Suppressor macrophage (primary cell): Measurements from ENCODE around the gene TMIE.

Experiments
- DNase-seq, 4 experiments: peaks; one replicate each; pipeline ENCODE4 v3.0.0-alpha.2; 2020 to 2022

The TMIE gene

DNA sequence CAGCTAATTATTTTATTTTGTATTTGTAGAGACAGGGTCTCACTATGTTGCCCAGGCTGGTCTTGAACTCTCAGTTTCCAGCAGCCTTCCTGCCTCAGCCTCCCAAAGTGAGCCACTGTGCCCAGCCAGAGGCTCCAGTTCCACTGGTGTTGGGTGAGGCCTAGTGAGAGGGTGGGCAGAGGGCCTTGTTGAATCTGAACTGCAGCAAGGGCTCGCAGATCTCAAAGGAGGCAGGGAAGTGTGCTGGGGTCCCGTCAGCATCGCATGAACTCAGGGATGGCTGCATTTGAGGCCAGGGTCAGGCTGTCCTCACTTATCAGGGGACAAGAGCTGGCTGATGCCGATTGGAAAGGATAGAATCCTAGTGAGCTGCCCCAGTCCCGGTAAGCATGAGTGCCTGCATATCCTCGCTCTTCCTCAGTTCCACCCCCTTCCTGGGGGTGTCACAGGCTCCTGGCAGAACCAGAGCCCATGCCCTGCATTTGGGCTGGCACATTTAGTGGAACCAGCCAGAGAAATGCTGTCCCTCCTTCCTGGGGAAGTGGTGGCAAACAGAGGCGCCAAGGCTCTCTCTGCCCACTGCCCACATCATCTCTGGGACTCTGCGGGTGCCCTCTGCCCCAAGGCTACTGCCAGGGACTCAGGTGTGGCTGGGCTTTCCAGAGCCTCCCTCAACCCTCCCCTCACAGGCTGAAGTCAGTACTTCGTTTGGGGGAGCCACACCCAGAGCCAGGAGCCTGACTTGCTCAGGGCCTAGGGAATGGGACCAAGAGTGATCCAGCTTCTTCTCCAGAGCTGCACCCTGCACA, 31.8 kb upstream of the TMIE start:
- DNase-seq = no peak

DNA sequence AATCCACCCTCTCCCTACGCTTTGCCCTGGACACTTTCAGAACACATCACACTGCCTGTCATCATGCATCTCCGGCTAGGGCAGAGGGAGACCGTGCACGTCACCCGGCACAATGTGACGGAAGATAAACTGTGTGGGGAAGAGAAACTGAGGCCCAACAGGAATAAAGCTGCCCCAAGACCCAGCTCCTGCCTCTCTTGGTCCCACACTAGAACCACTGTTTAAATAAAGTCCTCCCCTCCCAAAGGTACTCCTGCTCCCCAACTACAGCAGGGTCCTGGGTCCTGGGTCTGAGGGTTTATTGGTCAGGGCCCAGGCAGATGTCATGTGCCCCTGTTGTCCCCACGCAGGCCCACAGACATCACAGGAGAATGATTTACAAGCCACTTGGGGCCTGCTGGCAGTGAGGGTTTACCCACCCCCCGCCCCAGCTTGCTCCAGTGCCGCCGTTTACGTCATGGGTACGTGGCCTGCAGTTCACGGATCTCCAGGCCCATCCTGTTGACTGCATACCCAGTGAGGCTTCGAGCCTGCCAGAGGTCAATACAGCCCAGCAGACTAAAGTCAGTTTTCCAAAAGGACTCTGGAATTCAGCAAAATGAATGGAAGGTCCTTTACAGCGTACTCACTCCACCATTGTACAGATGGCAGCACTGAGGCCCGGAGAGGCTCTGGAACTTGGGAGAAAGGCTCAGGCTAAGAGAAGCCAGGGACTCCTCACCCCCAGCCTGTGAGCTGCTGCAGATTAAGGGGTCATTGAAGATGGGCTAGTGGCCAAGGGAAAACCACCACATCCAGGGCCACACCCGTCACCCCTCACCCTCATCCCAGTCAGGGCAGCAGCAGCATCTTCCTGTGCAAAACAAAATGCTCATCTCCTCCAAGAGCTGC, 30.9 kb upstream of the TMIE start:
- DNase-seq = peak in 1 of 4 experiments; percentile 2

DNA sequence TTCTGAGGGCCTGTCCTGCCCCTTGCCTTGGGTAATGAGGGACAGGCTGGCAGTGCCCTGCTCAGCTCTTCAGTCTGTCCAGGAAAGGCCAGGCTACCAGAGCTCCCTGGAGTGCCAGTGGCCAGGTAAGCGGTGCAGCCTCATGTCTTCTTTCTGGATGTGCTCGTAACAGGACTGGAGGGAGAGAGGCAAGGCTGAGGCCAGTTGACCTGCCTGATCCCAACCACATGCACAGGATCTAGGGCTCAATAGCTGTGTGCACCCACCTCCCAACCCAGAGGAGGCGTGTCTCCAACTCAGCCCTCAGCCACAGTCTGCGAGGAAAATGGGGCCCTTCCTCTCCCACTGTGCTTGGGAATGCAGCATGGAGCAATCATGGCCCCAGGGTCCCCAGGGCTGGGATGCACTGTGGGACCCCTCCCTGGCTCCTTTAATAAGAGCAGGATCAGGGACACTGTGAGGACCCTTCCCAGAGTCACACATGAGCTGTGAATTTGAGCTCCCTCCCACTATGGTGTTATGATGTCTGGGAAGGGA, 30.2 kb upstream of the TMIE start:
- DNase-seq = peak in 1 of 4 experiments; percentile 1

DNA sequence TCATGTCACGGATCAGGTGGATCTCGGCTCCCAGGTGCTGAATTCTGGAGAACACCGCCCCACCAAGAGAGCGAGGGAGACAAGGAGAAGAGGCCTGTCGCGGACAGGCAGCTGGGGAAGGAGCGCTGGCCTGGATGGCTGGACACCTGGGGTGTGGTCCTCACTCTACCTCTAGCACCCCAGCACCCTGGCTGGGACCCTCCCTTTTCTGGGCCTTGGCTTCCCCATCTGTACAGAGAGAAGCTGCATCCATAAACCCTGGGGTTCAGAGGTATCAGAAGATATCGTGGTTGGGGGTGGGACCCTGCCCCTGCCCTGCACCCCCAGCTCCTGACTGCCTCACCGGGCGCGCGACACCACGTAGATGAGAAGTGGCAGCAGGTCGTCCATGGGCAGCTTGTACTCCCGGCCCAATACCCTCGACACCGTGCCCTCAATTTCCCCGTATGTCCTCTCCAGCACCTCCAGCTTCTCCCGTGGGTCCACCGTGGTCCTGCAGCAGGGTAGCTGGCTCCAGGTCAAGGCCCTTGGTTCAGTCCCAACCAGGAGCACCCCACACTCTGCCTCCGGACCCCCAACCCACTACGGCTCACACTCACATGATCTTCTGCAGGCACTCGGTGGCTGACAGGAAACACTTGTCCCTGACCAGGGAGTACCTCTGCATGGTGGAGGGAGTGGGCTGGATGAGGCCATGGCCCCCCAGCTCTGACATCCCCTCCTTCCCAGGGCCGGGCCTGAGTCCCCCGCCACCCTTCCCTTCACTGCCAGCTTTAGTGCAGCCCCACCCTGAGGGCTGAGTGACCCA, 29.4 kb upstream of the TMIE start:
- peak in 1 of 4 experiments; percentile 0 for DNase-seq

DNA sequence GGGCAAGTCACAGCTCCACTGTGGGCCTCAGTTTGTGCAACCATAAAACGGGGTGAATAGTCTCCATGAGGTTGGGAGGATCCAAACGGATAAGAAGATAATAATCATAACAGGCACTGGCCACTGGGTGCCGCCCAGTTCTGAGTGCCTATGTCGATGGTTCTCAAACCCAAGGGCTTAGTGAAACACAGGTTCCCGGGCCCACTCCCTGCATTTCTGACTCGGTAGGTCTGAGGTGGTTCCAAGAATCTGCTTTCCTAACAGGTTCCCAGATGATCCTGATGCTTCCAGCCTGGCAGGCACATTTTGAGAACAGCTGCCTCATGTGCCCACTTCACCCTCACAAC, 28.9 kb upstream of the TMIE start:
- peak in 1 of 4 experiments; percentile 1 for DNase-seq

DNA sequence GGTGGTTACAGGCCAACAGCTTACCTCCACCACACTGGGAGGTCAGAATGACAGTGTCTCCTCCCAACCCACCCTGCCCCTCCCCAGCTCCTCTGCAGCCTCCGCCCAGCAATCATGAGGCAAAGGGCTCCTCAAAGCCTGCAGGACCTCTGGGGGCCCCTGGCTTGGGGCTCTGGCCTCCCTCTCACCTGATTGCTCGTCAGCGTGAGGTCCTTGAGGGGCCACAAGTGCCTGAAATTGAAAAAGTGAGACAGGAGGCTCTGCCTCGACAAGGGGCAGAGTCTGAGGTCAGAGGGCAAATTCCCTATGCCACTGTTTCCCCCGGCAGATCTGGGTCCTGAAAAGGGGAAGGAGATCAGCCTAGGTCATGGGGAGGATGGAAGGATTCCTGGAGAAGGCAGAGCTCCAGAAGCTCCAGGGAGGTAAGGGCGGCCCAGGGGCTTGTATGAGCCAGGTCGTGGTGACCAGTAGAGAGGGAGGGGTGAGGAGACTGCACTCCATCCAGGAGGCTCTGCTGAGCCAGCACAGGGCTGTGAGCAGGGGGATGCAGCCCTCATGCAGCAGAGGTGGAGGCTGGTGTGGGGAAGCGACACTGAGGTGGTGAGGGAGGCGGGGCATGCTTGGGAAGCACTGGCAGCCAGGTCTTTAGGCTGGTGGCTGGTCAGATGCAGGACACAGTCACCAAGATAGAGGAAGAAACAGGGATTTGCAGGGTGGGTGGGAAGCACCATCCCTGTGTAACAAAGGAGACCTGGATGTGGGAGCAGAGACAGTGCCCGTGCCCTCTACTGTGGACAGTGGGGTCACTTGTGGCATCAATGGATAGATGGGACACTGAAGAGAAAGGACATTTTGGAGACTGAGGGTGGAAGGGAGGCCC, 27.8 kb upstream of the TMIE start:
- DNase-seq = peak in 1 of 4 experiments; percentile 2

DNA sequence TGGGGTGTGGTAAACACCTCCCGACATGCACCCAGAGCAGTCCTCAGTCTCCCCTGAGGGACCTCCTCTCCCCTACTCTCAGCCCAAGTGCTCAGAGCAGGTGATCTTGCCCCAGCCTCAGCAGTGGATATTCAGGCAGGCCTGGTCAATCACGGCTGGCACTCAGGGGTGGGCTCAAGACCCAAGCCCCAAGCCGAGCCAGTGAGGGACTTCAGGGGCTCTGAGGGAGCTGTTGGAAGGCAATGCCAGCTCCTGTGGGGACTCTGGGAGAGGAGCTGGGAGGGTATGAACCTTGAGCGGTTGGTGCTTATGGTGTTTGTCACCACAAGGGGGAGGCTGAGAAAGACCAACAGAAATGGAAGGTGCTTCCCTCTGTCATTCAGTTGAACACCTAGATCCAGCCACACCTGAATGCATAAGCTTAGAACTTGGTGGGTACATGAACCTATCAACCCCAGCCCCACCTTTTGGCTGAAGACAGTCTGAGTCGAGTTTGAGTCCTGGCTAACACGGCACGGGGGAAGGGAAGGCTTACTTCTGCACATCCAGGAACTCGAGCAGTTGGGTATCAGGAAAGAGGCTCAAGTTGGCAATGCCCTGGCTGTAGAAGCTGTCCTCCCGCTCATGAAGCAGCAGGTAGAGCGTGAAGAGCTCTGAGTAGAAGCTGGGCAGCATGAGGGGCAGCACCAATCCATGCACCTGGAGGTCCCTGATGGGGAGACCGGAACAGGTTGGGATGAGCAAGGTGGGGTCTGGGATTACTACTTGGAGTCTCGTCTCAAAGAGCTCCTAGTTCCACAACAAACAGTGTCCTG, 27.0 kb upstream of the TMIE start:
- DNase-seq = peak in 1 of 4 experiments; percentile 19

DNA sequence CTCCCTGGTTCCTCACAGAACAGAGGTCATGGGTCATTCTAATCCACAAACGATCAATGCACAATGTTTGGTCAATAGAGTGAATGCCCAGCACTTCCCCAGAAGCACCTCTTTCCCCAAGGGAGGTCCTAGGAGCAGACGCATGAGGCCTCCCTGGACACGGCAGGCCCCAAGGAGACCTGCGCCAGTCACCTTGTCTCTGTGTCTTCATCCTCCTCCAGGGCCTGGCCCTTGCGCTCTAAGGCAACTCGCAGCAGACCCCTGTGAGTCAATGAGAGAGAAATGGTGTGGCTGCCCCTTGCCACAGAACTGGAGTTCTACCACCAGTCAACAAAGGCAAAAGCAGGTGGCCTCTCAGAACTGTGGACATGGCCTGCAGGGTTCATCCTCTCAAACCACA, 25.8 kb upstream of the TMIE start:
- no peak for DNase-seq

DNA sequence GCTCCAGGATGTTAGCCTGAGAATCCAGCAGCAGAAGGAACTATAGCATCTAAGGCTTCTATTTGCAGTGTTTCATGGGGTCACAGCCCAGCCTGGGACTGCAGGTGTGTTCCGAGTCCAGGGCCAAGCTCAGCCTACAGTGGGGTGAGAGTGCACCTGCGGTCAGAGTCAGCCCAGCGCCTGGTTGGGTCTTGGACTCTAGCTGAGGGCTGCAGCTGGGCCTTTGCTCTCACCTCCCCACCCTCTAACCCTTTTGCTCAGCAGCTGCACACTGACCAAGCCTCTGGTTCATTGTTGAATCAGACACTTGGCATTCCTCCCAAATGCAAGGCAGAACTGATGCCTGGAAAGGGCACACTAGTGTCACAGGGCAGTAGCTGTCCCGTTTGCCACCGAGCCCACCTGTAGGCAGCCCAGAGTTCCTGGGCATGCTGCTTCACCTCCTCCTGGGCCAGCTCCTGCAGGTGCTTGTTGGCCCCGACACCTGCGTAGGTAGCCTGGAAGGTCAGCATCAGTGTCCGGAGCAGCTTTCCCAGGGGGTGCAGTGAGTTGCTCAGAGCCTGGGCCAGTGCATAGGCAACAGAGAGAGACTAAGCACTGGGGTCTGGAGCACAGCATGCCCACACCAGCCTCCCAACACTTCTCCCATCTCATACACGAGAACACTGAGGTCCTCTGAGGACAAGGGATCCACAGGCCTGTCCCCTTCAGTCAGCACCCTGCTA, 25.2 kb upstream of the TMIE start:
- no peak for DNase-seq

DNA sequence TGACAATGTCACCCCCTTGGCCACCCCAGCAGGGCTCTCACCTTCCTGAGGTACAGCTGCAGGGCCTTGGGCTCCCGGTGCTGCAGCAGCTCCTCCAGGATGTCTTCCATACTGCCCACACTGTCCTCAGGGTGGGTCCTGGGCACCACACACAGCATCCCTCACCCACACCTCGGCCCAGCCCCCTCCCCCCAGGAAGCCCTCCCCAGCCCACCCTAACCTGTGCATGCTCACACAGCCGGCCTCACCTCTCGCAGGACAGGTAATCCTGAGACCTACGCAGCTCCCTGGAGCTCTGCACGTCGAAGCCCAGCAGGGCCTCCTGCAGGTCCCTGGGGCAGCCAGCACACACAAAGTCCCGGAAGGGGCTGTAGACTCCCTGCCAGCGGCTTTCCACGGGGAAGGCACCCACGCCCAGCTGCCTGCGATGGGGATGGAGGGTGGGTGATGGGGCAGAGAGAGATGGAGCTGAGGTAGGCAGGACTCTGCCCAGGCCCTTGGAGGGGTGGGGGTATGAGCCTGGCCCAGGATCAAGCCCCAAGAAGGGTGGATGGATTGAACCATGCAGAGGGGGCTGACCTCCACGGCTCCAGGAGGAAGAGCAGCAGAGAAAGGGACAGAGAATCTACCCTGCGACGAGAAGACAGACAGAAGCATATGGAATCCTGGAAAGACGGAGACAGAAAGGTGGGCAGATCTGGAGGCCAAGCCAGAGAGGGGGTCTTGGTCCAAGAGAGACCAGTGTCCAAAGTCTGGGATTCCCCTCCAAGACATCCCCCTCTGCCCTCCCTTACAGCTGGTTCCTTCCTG, 24.4 kb upstream of the TMIE start:
- no peak for DNase-seq

DNA sequence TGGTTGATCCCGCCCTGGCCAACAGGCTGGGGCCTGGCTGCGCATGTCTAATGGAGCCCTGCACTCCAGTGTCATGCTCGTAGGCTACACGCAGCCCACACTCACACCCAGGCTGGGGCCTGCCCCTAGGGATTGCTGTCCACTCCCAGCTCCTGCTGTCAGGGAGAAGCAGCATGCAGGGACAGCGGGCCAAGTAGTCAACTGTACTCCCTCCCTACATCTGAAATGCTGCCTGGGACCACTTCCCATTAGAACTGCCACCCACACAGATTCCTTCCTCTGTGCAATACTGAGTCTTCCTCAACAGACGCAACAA, 23.8 kb upstream of the TMIE start:
- DNase-seq = peak in 3 of 4 experiments; percentile 16 to 50 (median 37)

DNA sequence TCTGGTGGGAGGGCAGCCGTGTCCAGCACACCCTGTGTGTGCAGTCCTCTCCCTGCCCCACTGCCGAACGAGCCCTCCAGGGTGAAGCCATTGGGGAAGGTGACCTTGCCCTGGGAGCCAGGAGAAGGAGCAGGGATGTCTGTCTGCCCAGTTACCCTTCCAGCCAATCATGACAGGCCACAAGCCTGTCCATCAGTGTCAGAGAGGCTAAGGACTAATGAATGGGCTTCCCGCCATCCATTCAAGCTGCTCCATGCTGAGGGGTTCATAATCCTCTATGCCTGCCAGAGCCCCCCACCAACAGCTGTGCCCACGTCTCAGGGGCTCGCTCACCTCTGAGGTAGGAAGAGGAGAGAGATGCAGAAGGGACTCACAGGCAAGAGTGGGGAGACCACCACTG, 22.9 kb upstream of the TMIE start:
- no peak for DNase-seq

DNA sequence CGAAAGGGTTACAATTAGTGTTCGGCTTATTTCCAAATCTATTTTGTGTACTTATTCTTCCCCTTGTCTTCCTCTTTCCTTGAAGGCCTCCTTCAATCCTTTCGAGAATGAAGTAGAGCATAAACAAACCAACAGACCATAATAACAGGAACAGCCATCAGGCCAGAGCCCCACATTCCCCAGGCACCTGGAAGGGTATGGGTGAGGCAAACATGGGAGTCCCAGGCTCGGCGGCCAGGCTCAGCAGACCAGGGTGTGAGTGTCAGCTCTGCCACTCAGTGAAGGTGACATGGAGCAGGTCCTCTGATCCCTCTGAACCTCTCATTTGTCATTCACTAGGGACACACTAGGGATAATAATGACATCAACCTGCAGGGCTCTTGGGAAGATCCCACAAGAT, 21.5 kb upstream of the TMIE start:
- DNase-seq = no peak

DNA sequence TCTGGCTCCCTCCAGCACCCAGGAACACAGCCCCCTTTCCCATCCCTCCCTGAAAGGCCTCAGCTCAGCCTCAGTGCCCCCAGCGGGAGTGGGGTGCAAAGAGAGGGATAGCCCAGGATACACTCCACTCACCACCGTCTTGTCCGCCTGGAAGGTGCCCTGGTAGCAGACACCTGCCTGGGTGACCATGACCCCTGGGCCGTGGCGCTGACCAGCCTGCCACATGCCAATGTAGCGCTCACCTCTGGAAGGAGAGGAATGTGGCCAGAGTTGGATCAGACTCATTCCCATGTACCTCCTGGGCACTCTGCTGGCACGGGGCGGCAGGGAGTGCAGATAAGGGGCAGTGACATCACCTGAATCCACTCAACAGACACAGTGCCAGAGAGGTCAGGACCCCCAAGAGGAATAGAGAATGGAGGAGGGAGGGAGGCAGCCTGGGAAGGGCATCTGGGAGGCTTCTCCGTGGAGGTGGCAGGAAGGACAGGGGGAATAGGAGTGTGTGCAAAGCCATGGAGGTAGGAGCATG, 20.8 kb upstream of the TMIE start:
- DNase-seq = no peak

DNA sequence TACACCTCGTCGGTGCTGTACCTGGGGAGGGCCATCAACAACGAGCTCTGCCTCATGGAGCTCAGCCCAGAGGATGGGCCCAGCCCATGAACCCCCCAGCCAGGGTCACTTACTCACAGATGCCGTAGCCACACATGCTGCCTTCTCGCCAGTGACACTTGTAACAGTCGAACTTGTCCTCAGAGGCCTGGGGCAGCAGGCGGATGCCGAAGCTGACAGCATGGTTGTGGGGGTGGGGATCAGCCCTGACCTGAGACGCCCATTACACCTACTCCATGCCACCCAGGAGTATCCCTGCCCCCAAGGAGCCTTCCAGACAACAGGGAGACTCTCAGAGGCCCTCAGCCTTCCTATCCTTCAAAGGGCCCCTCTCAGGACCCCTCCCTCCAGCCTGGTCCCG, 19.8 kb upstream of the TMIE start:
- DNase-seq = no peak

DNA sequence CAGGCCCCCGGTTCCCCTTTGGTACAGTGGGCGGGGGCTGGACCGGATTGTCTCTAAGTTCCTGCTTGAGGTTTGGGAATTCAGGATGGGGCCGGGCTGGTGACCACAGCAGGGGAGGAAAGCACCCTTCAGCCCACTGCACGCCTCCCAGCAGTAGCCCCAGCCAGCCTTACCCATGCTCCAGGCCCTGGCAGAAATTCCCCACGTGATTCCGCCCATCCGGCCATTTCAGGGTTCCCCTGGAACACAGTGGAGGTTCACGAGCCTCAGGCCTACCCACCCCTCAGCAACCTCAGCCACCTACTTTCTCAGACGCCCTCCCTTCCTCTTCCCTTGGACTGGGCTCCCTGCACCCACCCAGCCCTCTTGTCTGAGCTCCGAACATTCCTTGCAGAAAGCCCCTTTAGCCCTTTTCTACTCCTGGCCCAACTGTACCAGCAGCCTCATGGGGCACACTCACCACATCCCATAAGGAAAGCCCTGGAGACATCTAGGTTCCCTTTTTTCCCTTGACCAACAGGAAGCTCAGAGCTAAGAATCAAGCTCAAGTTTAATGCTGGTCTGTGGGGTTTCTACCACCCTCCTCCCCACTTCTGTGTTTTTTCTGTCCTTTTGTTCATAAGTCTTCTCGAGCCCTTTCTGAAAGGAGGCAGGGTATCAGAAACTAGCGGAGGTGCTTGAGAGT, 19.2 kb upstream of the TMIE start:
- peak; percentile 58 to 79 (median 74) for DNase-seq

DNA sequence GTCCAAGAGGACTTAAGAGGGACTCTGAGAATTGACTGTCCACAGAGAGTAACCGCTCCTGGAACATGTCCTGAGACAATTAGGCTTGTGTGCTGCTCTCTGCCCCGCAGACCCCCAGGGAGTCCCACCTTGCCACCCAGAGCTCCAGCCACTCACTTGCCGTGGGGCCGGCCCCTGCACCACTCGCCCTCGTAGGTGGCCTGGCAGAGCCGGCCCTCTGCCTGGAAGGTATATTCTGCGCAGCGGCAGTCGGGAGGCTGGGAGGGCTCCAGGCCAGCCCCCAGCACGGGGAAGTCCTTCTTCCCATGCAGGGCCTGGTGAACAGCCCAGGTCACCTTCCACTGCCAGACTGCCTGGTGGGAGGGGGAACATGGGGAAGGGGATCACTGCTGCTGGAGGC, 18.2 kb upstream of the TMIE start:
- DNase-seq = no peak

DNA sequence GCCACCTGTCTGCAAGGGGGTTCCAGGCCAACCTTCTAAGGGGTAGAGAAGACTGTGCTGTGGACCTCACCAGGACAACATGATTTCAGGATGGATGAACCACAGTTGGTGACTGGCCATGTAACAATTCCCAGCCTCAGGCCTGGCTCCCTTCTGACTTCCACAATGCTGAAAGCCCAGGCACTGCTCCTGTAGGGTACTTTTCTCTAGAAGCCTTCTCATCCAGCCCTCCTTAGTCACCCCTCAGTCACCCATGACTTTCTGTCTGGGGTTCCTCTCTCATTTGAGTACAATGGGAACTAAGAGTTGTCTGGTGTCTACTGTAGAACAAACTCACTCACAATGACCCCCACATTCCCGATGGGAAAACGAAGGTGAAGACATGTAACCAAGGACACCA, 16.3 kb upstream of the TMIE start:
- peak in 3 of 4 experiments; percentile 21 to 32 (median 23) for DNase-seq
